Right lobe of liver (tissue), 4 donors: ENCODE data around the gene GPR84.

Source experiments
- POLR2A ChIP-seq: fragments of 450-650 bp; IDR thresholded peaks from one replicate; pipeline ENCODE4 v1.6.1; 2017; ENCODE audit warnings: antibody characterized with exemption, mild to moderate bottlenecking
- TF ChIP-seq, protein P1 (sequence below), 4 donors: fragments of 200-600 bp in 3 of 4; fragments of 450-650 bp in 1 of 4; IDR thresholded peaks; one replicate each; pipeline versions ENCODE4 v1.5.1 to v1.8.0; 2016 to 2022; ENCODE audit warnings: antibody characterized with exemption in 4 of 4, mild to moderate bottlenecking in 2 of 4
- donor health status: DM: no; HTN: no; CAD: no.
- donor health status: DM: no; HTN: no; CAD: no.
- donor health status: DM: no; HTN: yes; CAD: no.

DNA sequence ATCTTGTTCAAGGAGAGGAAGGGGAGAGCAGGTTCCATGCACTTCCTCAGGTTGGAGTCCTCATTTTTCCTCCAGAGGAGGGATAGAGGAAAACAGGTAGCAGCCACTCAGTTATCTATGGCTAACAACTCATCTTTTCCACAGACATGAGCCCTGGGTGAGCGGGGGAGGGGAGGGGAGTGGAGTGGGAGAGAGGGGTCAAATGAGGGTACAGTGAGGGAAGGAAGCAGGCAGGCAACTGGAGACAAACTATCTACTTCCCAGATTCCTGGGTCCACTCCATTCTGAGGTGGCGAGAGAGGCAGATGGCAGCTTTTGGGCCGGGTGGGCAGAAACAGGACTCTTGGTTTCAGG lies 22.8 kb upstream of the GPR84 start:
- TF ChIP-seq, protein P1, sequence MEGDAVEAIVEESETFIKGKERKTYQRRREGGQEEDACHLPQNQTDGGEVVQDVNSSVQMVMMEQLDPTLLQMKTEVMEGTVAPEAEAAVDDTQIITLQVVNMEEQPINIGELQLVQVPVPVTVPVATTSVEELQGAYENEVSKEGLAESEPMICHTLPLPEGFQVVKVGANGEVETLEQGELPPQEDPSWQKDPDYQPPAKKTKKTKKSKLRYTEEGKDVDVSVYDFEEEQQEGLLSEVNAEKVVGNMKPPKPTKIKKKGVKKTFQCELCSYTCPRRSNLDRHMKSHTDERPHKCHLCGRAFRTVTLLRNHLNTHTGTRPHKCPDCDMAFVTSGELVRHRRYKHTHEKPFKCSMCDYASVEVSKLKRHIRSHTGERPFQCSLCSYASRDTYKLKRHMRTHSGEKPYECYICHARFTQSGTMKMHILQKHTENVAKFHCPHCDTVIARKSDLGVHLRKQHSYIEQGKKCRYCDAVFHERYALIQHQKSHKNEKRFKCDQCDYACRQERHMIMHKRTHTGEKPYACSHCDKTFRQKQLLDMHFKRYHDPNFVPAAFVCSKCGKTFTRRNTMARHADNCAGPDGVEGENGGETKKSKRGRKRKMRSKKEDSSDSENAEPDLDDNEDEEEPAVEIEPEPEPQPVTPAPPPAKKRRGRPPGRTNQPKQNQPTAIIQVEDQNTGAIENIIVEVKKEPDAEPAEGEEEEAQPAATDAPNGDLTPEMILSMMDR (IDR thresholded peaks at IDR 0.05): no peak
- TF ChIP-seq POLR2A: no peak
